ENCODE results near the gene ATP8B4. TPM values are rescaled to one million over a fixed set of nuclear protein-coding genes. Genes with fewer than 3 reads are reported as not detected.

The ATP8B4 gene
- polyA plus RNA-seq, 1 donor from 2014 or later = not detected

Other genes with a start within 250 kb of the ATP8B4 start
- gene SLC27A2, start 63.0 kb upstream of the ATP8B4 start, polyA plus RNA-seq = 0.83 TPM
- gene HDC, start 146.5 kb upstream of the ATP8B4 start, polyA plus RNA-seq = not detected
- gene GABPB1, start 236.0 kb upstream of the ATP8B4 start, polyA plus RNA-seq = 31.4 TPM

All from IgD-negative memory B cell (primary cell).